ENCODE results near the gene ZIC5. TPM values are rescaled to one million over a fixed set of nuclear protein-coding genes. Genes with fewer than 3 reads are reported as not detected.

The ZIC5 gene
- total and polyA plus RNA-seq, 9 of the 15 experiments (the other 6 are each of a cell fraction or from before 2014, with no cell fraction given): 0.57 to 2.0 (median 1.1) TPM

GRCh38 chr13:99922631-99923404, 48.7 kb downstream of the ZIC5 start:
- ATAC-seq: no peak
- H3K79me2 ChIP-seq (ENCODE audit: control insufficient read depth, insufficient read depth, low read length): no peaks in the 10 kb centered on the region
- intact Hi-C loops (cut with micrococcal nuclease) (no loop called here), in situ Hi-C loops (cut with MboI) (no loop called here)
- no peaks in the 10 kb centered on the region for H3K9me3 ChIP-seq (replicated peaks; ENCODE audit: control insufficient read depth, insufficient read depth, low read depth, low read length)
- H3K27me3 ChIP-seq (ENCODE audit: control insufficient read depth in 2 of 2, insufficient read depth in 2 of 2, low read length in 2 of 2): peaks cover 9 to 40% of the 10 kb centered on the region in 2 experiments
- DNase-seq (ENCODE audit: extremely low read depth in 1 of 4, low spot score in 3 of 4): no peak
- BruUV-seq (replicated peaks): no TSS peak
- no peaks in the 10 kb centered on the region for H3K36me3 ChIP-seq (ENCODE audit: control insufficient read depth, insufficient read depth, low read length)
- no peaks in the 10 kb centered on the region for H3K9me1 ChIP-seq (ENCODE audit: control insufficient read depth, insufficient read depth, low read length)
- no peaks in the 10 kb centered on the region for H3K4me1 ChIP-seq (replicated peaks in 1 of 2; ENCODE audit: control insufficient read depth in 2 of 2, insufficient read depth in 2 of 2, low read length in 2 of 2)
- ChIA-PET CTCF (ENCODE audit: low intra/inter-chr PET ratio) (no interaction called here), POLR2A (interaction anchor here (0.6 kb wide), 1 partner anchor 40 kb away, joined by 4 read pairs; no protein-coding TSS in a partner anchor)
- FAIRE-seq: no peak
- no peak overlapping the region for H3K9ac ChIP-seq (ENCODE audit: insufficient read depth in 1 of 2, low read depth in 2 of 2, low read length in 2 of 2)
- H4K20me1 ChIP-seq (replicated peaks; ENCODE audit: control insufficient read depth, insufficient read depth, low read length): no peaks in the 10 kb centered on the region
- no peak overlapping the region for H3K4me2 ChIP-seq (ENCODE audit: insufficient read depth, low read length)
- WGBS (ENCODE audit: insufficient coverage, low coverage, missing lambda C conversion rate): 5% methylated on average over 18 of the region's 20 CpGs
- H2AFZ ChIP-seq (ENCODE audit: low read depth, low read length): no peak overlapping the region
- H3K4me3 ChIP-seq: no peak overlapping the region
- H3K27ac ChIP-seq (ENCODE audit: extremely low read depth, low read depth, low read length): no peak overlapping the region
- TF ChIP-seq HDAC6 (IDR thresholded peaks at IDR 0.05; ENCODE audit: low read depth, low read length) (no peak), EGR1 (conservative IDR thresholded peaks at IDR 0.05) (peak; percentile 39; the same call in 1 of the 2 replicates)

GRCh38 chr13:99919132-99919531, 52.4 kb downstream of the ZIC5 start:
- Histone ChIP-seq H3K4me1 (replicated peaks in 1 of 2; ENCODE audit: control insufficient read depth in 2 of 2, insufficient read depth in 2 of 2, low read length in 2 of 2) (no peaks in the 10 kb centered on the region), H3K4me3 (no peak overlapping the region), H3K9ac (ENCODE audit: insufficient read depth in 1 of 2, low read depth in 2 of 2, low read length in 2 of 2) (no peak overlapping the region), H3K27me3 (ENCODE audit: control insufficient read depth in 2 of 2, insufficient read depth in 2 of 2, low read length in 2 of 2) (peaks cover 4 to 28% of the 10 kb centered on the region in 2 experiments; a peak in 3 of 5 replicates), H3K79me2 (ENCODE audit: control insufficient read depth, insufficient read depth, low read length) (no peaks in the 10 kb centered on the region), H3K4me2 (ENCODE audit: insufficient read depth, low read length) (no peak overlapping the region), H3K27ac (ENCODE audit: extremely low read depth, low read depth, low read length) (no peak overlapping the region), H2AFZ (ENCODE audit: low read depth, low read length) (no peak overlapping the region), H3K36me3 (ENCODE audit: control insufficient read depth, insufficient read depth, low read length) (no peaks in the 10 kb centered on the region), H4K20me1 (replicated peaks; ENCODE audit: control insufficient read depth, insufficient read depth, low read length) (no peaks in the 10 kb centered on the region), H3K9me3 (replicated peaks; ENCODE audit: control insufficient read depth, insufficient read depth, low read depth, low read length) (no peaks in the 10 kb centered on the region), H3K9me1 (ENCODE audit: control insufficient read depth, insufficient read depth, low read length) (no peaks in the 10 kb centered on the region)
- in situ Hi-C loops (cut with MboI): no loop called here
- intact Hi-C loops (cut with micrococcal nuclease): loop anchor here (5.0 kb wide), 1 partner anchor 262 kb away; no protein-coding TSS in a partner anchor
- POLR2A ChIA-PET: no interaction called here
- ATAC-seq (no peak), DNase-seq (ENCODE audit: extremely low read depth in 1 of 4, low spot score in 3 of 4) (no peak), FAIRE-seq (no peak)
- BruUV-seq (replicated peaks): no TSS peak
- WGBS (ENCODE audit: insufficient coverage, low coverage, missing lambda C conversion rate): 0% methylated on average over 2 of the region's 2 CpGs
- CTCF ChIA-PET (ENCODE audit: low intra/inter-chr PET ratio): interaction anchor here (1.0 kb wide), 1 partner anchor 316 kb away, joined by 3 read pairs; no protein-coding TSS in a partner anchor
- TF ChIP-seq TEAD1 (CRISPR knock-in tag; IDR thresholded peaks at IDR 0.05) (no peak), MITF (IDR thresholded peaks at IDR 0.05) (no peak), SMAD2 (IDR thresholded peaks at IDR 0.05; ENCODE audit: low read depth, low read length) (no peak), ZBED1 (IDR thresholded peaks at IDR 0.05) (no peak), HDAC3 (IDR thresholded peaks at IDR 0.05; ENCODE audit: borderline replicate concordance, partially characterized antibody) (no peak), STAG1 (CRISPR knock-in tag; IDR thresholded peaks at IDR 0.05; ENCODE audit: borderline replicate concordance) (no peak), MCM5 (IDR thresholded peaks at IDR 0.05; ENCODE audit: low read depth) (no peak), BHLHE40 (IDR thresholded peaks at IDR 0.05; ENCODE audit: low read length) (no peak)
- TF ChIP-seq, protein P1, sequence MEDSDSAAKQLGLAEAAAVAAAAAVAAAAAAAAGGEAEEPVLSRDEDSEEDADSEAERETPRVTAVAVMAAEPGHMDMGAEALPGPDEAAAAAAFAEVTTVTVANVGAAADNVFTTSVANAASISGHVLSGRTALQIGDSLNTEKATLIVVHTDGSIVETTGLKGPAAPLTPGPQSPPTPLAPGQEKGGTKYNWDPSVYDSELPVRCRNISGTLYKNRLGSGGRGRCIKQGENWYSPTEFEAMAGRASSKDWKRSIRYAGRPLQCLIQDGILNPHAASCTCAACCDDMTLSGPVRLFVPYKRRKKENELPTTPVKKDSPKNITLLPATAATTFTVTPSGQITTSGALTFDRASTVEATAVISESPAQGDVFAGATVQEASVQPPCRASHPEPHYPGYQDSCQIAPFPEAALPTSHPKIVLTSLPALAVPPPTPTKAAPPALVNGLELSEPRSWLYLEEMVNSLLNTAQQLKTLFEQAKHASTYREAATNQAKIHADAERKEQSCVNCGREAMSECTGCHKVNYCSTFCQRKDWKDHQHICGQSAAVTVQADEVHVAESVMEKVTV (CRISPR knock-in tag; IDR thresholded peaks at IDR 0.05): no peak

Data from K562 (cell line).